ENCODE measurements around the gene TMEM154.

The TMEM154 gene

DNA sequence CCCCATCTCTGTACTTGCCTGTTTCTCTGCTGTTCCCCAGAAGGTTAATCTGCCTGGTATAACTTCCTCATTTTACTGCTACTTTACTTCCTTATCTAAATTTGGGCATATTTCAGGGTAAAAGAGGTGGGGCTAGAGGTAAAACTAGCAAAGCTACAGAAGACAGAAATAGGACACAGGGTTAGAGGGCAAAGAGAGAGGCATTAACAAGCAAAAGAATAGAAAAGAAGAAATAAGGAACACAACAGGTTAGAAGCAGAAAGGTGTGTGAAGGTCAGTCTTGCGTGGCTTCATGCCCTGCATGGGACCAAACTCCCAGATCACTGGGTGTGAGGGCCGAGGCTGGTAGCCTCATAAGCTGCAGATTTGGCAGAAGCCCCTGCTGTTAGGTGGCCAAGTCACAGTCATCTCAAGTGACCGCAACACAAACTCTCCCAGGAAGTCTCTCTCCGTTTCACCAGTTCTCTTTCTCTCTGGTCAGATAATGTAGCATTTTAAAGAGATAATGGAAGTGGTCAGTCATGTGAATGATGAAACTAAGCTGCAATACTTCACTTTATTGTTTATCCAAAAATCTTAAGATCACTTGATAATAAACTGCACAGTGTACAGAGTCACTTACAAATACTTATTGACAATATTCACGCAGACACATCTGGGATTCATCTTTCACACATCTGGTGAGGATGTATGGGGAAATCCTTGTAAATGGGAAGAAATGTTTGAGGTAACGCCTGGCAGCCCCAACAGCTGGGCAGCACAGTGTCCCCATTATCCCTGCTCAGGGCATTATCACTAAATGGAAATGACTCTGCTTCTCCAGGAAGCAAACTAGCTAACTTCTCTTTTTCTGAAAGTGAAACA, 16.4 kb downstream of the TMEM154 start:
- Histone ChIP-seq H3K27ac (ENCODE audit: low read length) (no peak overlapping the region), H3K4me1 (ENCODE audit: insufficient read depth, low read length) (peaks cover under 1% of the 10 kb centered on the region; the same call in 1 of the 2 replicates), H3K9ac (ENCODE audit: low read depth, low read length) (no peak overlapping the region)

DNA sequence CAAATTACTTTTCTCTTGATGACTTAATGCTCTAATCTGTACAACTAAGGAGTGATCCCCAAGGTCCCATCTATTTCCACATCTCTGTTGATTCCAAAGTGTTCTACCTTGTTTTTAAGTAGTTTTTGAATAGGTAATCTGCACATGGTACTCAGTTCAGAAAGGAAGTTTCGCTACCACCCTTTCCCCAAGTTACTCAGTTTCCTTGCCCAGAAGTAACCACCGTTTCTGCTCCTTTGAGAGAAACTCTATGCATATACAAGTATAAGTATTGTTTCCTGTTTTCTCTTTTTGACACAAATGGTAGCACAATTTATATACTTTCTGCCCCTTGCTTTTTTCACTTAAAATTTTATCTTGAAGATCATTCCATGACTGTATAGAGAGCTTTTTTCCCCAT, 18.1 kb downstream of the TMEM154 start:
- Histone ChIP-seq H3K4me3 (ENCODE audit: low read length) (no peak overlapping the region), H3K36me3 (ENCODE audit: insufficient read depth, low read depth, low read length) (no peaks in the 10 kb centered on the region), H3K4me1 (ENCODE audit: insufficient read depth, low read length) (no peaks in the 10 kb centered on the region), H3K27ac (ENCODE audit: low read length) (no peak overlapping the region), H3K9me3 (ENCODE audit: insufficient read depth, low read depth, low read length) (peaks cover 10% of the 10 kb centered on the region), H3K9ac (ENCODE audit: low read depth, low read length) (no peak overlapping the region), H3K27me3 (ENCODE audit: insufficient read depth, low read length) (no peaks in the 10 kb centered on the region)

More for the DNA sequence above, 16.4 kb downstream of the TMEM154 start:
- Histone ChIP-seq H3K9me3 (ENCODE audit: insufficient read depth, low read depth, low read length) (no peaks in the 10 kb centered on the region), H3K27me3 (ENCODE audit: insufficient read depth, low read length) (no peaks in the 10 kb centered on the region), H3K36me3 (ENCODE audit: insufficient read depth, low read depth, low read length) (no peaks in the 10 kb centered on the region), H3K4me3 (ENCODE audit: low read length) (no peak overlapping the region)

DNA sequence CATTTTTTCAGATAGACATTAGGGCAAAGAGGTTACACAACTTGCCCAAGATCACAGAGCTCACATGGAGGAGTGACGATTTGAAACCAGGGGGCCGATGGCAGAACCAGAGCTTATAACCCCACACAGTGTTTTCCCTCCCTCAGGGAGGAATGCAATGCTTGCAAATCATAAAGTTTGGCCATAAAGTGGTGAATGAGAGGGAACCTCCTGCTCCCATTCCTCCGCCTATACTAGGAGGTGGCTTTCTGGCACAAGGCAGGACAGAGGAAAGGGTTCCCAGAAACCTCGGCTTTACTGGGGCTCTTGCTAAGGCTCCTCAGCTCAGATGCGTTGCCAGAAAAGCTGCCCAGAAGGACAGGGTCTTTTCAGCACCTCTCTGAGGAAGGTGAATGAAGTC, 19.3 kb downstream of the TMEM154 start:
- no peaks in the 10 kb centered on the region for H3K4me1 ChIP-seq (ENCODE audit: insufficient read depth, low read length)
- H3K9ac ChIP-seq (ENCODE audit: low read depth, low read length): no peak overlapping the region

DNA sequence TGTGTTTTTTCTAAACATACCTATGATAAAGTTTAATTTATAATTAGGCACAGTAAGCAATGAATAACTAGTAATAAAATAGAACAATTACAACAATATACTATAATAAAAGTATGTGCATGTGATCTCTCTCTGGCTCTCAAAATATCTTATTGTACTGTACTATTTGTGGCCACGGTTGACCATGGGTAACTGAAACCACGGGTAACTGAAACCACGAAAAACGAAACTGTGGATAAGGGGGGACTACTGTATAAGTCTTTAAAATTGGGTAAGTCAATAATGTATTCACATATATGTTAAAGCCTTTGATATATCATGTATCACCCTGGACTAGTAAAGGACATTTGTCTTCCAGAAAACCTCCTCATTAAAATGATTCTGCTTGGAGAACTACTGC, 20.0 kb downstream of the TMEM154 start:
- Histone ChIP-seq H3K9me3 (ENCODE audit: insufficient read depth, low read depth, low read length) (peaks cover 10% of the 10 kb centered on the region), H3K9ac (ENCODE audit: low read depth, low read length) (no peak overlapping the region), H3K36me3 (ENCODE audit: insufficient read depth, low read depth, low read length) (no peaks in the 10 kb centered on the region), H3K27ac (ENCODE audit: low read length) (no peak overlapping the region), H3K4me1 (ENCODE audit: insufficient read depth, low read length) (no peaks in the 10 kb centered on the region), H3K27me3 (ENCODE audit: insufficient read depth, low read length) (no peaks in the 10 kb centered on the region), H3K4me3 (ENCODE audit: low read length) (no peak overlapping the region)

More for the DNA sequence above, 19.3 kb downstream of the TMEM154 start:
- Histone ChIP-seq H3K9me3 (ENCODE audit: insufficient read depth, low read depth, low read length) (peaks cover 10% of the 10 kb centered on the region), H3K27ac (ENCODE audit: low read length) (no peak overlapping the region), H3K36me3 (ENCODE audit: insufficient read depth, low read depth, low read length) (no peaks in the 10 kb centered on the region), H3K27me3 (ENCODE audit: insufficient read depth, low read length) (no peaks in the 10 kb centered on the region), H3K4me3 (ENCODE audit: low read length) (no peak overlapping the region)

DNA sequence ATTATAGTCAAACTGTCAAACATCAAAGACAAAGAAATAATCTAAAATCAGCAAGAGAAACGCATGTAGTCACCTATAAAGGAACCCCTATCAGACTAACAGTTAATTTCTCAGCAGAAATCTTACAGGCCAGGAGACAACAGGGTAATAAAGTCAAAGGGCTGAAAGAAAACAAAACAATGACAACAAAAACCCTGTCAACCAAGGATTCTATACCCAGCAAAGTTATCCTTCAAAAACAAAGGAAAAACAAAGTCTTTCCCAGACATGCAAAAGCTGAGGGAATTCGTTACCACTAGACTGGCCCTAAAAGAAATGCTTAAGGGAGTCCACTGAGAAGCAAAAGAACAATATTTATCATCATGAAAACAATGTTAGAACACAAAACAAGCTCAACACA, 22.1 kb downstream of the TMEM154 start:
- no peaks in the 10 kb centered on the region for H3K27me3 ChIP-seq (ENCODE audit: insufficient read depth, low read length)
- H3K4me1 ChIP-seq (ENCODE audit: insufficient read depth, low read length): no peaks in the 10 kb centered on the region
- H3K9me3 ChIP-seq (ENCODE audit: insufficient read depth, low read depth, low read length): peaks cover 10% of the 10 kb centered on the region
- no peak overlapping the region for H3K4me3 ChIP-seq (ENCODE audit: low read length)
- no peak overlapping the region for H3K27ac ChIP-seq (ENCODE audit: low read length)
- no peaks in the 10 kb centered on the region for H3K36me3 ChIP-seq (ENCODE audit: insufficient read depth, low read depth, low read length)
- no peak overlapping the region for H3K9ac ChIP-seq (ENCODE audit: low read depth, low read length)

DNA sequence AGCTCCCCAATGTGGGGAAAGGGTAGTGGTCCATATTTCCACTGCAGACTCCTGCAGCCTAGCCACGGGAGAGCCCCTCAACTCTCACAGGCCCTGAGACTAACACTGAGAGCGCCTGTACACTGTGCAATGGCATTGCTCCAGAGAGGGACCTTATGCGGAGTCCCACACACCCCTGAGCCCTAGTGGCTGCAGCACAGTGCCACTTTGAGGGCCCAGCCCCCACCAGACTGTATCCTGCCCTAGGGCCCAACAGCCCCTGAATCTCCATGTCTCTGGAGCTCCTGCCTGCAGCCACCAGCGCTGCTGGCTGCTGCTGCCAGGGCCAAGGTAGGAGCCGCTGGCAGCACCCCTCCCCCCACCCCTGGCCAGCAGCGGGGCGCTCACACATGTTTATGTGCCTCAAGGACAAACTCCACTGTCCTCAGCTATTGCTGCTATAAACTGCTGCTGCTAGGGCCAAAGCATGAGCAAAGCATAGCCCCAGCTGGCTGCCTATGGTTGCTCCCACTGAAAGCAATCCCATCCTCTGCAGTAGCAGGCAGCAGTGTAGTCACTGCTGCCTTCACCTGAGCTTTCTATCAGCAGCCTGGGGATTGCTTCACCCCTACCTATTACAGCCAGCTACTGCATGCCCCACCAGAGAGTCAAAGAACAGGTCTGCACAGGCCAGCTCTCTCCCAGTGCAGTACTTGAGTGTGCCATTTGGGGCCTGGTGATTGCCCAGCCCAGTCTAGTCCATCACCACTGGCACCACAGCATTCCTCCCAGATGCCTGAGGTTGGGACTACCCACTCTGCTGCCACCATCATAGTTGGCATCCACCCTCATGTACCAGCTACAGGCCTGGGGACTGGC, 24.3 kb downstream of the TMEM154 start:
- H3K9ac ChIP-seq (ENCODE audit: low read depth, low read length): no peak overlapping the region
- H3K36me3 ChIP-seq (ENCODE audit: insufficient read depth, low read depth, low read length): no peaks in the 10 kb centered on the region
- H3K4me1 ChIP-seq (ENCODE audit: insufficient read depth, low read length): no peaks in the 10 kb centered on the region
- no peaks in the 10 kb centered on the region for H3K27me3 ChIP-seq (ENCODE audit: insufficient read depth, low read length)
- H3K27ac ChIP-seq (ENCODE audit: low read length): no peak overlapping the region
- H3K9me3 ChIP-seq (ENCODE audit: insufficient read depth, low read depth, low read length): peaks cover 10% of the 10 kb centered on the region
- no peak overlapping the region for H3K4me3 ChIP-seq (ENCODE audit: low read length)

DNA sequence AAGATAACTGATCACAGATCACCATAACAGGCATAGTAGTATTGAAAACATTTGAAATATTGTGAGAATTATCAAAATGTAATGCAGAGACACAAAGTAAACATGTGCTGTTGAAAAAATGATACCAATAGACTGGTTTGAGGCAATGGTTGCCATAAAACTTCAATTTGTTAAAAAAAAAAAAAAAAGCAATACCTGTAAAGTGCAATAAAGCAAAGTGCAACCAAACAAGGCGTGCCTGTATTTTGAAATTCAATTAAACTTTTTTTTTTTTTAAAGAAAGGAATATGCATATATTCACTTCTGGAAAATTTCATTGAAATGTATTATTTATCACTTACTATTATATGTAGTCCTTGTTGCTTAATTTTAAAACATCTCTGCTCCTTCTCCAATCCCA, 27.7 kb downstream of the TMEM154 start:
- Histone ChIP-seq H3K27me3 (ENCODE audit: insufficient read depth, low read length) (no peaks in the 10 kb centered on the region), H3K4me3 (ENCODE audit: low read length) (no peak overlapping the region), H3K36me3 (ENCODE audit: insufficient read depth, low read depth, low read length) (no peaks in the 10 kb centered on the region), H3K4me1 (ENCODE audit: insufficient read depth, low read length) (no peaks in the 10 kb centered on the region), H3K27ac (ENCODE audit: low read length) (no peak overlapping the region), H3K9me3 (ENCODE audit: insufficient read depth, low read depth, low read length) (peaks cover 4% of the 10 kb centered on the region), H3K9ac (ENCODE audit: low read depth, low read length) (no peak overlapping the region)

DNA sequence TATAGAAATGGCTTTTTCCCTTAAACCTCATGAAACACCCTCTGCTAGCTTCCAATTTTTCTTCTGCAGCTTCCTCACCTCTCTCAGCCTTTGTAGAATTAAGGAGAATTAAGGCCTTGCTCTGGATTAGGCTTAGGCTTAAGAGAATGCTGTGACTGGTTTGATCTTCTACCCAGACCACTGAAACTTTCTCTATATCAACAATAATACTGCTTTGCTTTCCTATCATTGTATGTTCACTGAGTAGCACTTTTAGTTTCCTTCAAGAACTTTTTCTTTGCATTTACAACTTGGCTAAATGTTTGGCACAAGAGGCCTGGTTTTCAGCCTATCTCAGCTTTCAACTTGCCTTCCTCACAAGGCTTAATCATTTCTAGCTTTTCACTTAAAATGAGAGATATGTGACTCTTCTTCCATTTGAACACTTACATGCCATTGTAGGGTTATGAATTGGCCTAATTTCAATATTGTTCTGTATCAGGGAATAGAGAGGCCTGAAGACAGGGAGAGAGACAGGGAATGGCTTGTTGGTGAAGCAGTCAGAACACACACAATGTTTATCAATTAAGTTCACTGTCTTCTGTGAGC, 28.2 kb downstream of the TMEM154 start:
- Histone ChIP-seq H3K27ac (ENCODE audit: low read length) (no peak overlapping the region), H3K4me3 (ENCODE audit: low read length) (no peak overlapping the region), H3K9ac (ENCODE audit: low read depth, low read length) (no peak overlapping the region)

DNA sequence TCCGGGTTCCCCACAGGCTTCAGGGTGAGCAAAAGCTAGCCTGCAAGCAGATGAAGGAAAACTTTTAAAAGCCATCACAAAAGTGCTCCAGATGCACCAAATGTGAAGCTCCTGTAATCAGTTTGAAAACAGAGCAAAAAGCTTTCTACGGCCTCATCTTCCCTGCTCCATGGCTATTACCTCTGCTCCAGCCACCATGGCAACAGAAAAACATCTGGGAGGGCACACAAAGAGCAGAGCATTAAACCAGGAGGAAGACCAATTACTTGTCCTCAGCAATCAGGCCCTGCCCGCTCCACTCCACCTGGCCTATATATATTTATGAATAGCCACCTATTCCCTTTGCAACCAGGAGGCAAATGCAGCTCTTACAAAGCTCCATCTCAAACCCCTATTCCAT, 33.6 kb downstream of the TMEM154 start:
- Histone ChIP-seq H3K9me3 (ENCODE audit: insufficient read depth, low read depth, low read length) (no peaks in the 10 kb centered on the region), H3K9ac (ENCODE audit: low read depth, low read length) (no peak overlapping the region), H3K36me3 (ENCODE audit: insufficient read depth, low read depth, low read length) (no peaks in the 10 kb centered on the region), H3K27me3 (ENCODE audit: insufficient read depth, low read length) (no peaks in the 10 kb centered on the region), H3K27ac (ENCODE audit: low read length) (no peak overlapping the region), H3K4me3 (ENCODE audit: low read length) (no peak overlapping the region), H3K4me1 (ENCODE audit: insufficient read depth, low read length) (peaks cover 11% of the 10 kb centered on the region; the same call in 1 of the 2 replicates)

More for the DNA sequence above, 28.2 kb downstream of the TMEM154 start:
- Histone ChIP-seq H3K9me3 (ENCODE audit: insufficient read depth, low read depth, low read length) (no peaks in the 10 kb centered on the region), H3K4me1 (ENCODE audit: insufficient read depth, low read length) (no peaks in the 10 kb centered on the region), H3K36me3 (ENCODE audit: insufficient read depth, low read depth, low read length) (no peaks in the 10 kb centered on the region), H3K27me3 (ENCODE audit: insufficient read depth, low read length) (no peaks in the 10 kb centered on the region)

DNA sequence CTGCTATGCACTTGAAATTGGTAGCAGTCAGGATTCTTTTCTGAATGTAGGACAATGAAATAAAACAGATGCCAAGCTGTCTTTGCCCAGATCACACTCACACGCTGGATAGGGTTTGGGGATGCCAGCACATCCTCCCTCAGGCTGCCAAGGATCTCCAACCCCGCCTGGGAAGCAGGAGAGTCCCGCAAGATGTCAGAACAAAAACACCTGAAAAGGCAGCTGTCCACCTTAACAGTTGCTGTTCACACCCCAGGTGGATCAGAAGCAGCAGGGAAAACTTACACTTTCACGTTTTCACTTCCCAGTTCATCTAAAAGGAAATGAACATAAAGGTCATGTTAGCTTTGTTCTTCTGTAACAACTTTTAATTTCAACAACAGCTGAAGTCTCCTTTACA, 35.7 kb downstream of the TMEM154 start:
- H3K27me3 ChIP-seq (ENCODE audit: insufficient read depth, low read length): no peaks in the 10 kb centered on the region
- H3K4me1 ChIP-seq (ENCODE audit: insufficient read depth, low read length): peaks cover 11% of the 10 kb centered on the region; the same call in 1 of the 2 replicates
- H3K27ac ChIP-seq (ENCODE audit: low read length): no peak overlapping the region
- H3K36me3 ChIP-seq (ENCODE audit: insufficient read depth, low read depth, low read length): no peaks in the 10 kb centered on the region
- H3K9me3 ChIP-seq (ENCODE audit: insufficient read depth, low read depth, low read length): no peaks in the 10 kb centered on the region
- H3K9ac ChIP-seq (ENCODE audit: low read depth, low read length): no peak overlapping the region
- H3K4me3 ChIP-seq (ENCODE audit: low read length): no peak overlapping the region

DNA sequence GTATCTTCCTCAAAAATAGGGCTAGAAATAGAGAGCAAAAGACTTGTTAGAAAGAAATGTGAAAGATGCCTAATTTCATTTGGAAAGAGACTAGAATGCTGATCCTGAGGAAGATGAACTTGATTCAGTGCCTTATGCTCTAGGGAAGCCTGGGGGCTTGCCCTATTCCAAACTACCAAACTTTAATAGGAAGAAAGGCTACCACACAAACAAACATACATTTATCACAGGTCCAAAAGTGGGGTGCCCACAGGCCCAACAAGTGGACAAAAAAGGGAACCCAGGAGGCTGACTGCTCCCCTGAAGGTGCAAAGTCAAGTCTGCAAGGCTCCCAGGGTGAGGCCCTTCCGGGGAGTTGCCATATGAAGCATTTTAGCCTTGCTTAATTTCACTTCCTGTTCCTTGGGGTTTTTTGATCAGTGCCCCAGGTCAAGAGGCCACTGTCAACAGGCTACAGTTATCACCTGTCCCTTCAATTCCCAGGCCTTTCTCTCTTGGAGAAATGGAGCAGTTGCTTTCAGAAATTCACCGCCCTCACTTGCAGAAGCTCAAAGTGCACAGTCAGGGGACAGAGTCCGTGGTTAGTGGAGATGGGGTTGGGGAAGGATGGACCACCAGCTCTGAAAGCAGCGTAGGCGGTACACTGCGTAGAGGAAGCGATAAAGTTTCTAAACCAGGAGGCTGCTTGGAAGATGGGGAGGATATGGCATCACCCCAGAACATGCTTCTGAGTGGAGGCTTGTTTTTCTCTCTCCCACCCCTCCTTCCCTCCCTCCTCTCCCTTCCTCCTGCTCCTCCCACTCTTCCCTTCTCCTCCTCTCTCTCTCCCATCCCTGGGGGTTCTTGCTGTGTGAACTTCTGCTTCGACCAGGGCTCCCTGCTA, 36.4 kb downstream of the TMEM154 start:
- no peak overlapping the region; the same call in 1 of the 2 replicates for H3K9ac ChIP-seq (ENCODE audit: low read depth, low read length)
- no peaks in the 10 kb centered on the region for H3K27me3 ChIP-seq (ENCODE audit: insufficient read depth, low read length)
- H3K36me3 ChIP-seq (ENCODE audit: insufficient read depth, low read depth, low read length): no peaks in the 10 kb centered on the region
- H3K4me1 ChIP-seq (ENCODE audit: insufficient read depth, low read length): peaks cover 11% of the 10 kb centered on the region; the same call in 1 of the 2 replicates
- no peaks in the 10 kb centered on the region for H3K9me3 ChIP-seq (ENCODE audit: insufficient read depth, low read depth, low read length)
- no peak overlapping the region for H3K4me3 ChIP-seq (ENCODE audit: low read length)
- H3K27ac ChIP-seq (ENCODE audit: low read length): no peak overlapping the region
